GM19455 (cell line): Measurements from ENCODE around the gene PRDM5.

Experiments
- ATAC-seq: cut with Tn5 transposase; IDR thresholded peaks from one replicate; pipeline ENCODE4 v1.9.1; 2021; ENCODE audit not compliant: unreplicated experiment

Gene PRDM5

DNA sequence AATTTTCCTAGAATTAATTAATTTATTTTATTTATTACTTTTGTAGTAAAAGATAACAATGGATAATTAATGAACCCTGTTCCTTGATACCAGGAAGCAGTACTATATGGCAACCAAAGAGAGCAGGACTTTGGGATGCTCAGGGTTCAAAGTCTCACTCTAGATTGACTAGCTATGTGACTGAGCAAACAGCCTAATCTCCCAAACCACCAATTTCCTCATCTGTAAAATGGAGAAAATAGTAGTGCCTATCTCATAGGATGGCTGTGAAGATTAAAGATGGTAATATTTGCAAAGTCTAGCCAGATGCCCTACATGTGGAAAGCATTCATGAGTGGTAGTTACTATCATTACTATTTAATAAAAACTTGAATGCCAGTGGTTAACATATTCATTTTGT, 97.6 kb downstream of the PRDM5 start:
- no peak for ATAC-seq

DNA sequence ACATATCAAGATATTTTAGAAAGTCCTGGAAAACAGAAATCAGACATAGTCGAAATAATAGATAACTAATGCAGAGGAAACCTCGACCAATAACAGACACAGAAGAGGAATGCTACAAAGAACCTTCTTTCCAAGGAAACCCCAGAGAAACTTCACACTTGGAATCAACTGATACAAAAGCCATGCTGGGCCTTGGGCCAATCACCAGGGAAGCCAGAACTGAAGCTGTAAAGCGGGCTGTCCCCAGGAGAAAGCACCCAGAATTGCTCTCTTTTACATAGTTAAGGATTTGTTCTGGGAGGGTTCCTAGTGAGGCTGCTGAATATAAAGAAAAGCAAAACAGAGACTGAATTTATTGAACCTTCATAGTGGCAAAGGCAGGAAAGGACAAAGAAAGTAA, 100.5 kb downstream of the PRDM5 start:
- ATAC-seq: no peak

DNA sequence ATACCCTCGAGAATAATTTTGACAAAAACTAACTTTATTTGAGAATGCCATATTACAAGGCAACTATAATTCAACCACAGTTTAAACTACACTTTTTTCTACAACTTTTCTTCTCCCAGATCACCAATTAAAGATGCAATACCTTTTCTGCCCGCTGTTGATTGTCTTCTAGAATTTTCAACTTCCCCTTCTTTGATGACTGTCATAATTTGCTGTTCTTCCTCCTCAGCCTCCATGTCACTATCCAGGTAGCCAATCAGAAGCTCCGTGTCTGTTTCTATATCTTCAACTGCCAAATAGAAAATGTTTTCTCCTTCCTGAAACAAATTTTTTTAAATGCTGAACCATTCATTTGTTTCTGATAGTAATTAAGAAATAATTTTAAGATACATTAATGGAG, 101.5 kb downstream of the PRDM5 start:
- ATAC-seq: no peak

DNA sequence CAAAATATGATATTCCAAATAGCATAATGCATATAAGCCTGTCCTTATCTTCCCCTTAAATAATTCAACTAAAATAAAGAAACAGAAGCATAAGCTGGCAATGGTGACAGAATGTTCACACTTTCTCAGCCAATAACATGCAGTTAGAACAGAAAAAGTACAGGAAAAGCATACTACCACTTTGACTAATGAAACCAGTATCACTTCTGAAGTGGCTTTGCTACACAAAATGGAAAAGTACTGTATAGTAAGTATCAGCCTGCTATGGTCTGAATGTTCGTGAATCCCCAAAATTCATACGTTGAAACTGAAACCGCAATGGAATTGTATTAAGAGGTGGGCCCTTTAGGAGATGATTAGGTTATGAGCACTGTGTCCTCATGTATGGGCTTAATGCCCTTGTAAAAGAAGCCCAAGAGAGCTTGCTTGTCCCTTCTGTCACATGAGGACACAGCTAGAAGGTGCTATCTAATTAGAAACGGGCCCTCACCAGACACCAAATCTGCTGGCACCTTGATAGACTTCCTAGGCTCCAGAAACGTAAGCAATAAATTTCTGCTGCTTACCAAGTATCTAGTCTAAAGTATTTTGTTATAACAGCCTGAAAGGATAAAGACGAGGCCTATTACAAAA, 102.6 kb downstream of the PRDM5 start:
- ATAC-seq: no peak

DNA sequence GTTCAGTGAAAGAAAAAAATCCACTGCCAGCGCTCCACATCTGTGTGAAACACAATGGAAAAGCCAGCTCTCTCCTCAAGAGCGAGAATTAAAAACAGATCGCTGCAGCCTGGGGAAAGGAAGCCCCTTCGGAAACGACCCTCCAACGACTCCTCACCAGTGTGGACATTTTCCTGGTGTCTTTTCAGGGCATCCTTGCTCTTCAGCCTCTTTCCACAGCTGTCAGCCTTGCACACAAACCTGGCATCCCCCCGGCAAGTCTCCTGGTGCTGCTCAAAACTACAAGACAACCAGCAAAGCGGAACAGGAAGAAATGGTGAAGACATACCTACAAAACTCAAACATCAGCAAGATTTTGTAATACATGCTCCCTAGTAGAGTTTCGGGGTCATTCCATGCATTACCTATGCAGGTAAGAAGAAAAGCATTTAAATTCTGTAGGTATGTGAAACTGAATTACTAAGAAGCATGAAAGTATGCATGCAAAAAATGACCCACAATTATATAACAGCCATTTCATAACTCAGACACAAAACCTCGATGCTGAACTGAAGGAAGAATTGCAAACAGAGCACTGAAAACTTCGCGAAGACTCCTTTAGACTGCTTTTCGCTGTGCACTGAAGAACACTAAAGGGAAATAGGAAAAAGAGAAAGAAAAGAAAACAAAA, 106.1 kb downstream of the PRDM5 start:
- ATAC-seq: no peak

DNA sequence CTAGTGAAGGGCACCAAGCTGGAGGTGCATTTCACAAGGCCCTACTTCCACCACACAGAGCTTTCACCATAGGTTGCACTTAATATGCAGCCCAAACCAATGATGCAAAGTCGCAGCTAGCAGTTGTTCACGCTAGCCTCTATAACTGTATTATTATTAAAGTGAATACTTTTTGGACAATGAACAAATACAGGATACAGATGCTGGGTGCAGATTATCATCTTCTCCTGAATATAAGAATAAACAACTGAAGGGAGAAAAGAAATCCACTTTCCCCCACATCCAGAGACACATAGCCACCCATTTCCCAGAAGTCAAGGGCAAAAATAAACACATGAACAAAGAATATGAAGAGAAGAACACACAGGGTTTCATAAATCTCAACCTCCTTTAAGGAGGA, 107.2 kb downstream of the PRDM5 start:
- ATAC-seq: no peak

DNA sequence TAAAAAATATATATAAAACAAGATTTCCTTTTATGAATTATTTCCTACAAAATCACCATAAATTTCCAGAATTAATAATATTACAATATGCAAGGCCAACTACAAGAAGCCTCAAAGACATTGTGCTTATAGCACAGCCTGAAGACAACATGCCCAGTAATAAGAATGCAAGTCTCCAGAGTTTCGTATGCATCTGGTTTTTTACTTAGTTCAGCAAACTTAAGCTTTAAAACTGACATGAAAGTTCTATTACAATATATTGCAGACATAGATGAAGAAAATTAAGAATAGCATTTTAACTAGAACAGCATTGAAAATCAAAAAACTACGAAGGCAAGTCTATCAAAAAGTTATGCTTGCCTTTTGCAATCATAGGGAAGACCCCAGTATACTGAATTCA, 107.6 kb downstream of the PRDM5 start:
- no peak for ATAC-seq

DNA sequence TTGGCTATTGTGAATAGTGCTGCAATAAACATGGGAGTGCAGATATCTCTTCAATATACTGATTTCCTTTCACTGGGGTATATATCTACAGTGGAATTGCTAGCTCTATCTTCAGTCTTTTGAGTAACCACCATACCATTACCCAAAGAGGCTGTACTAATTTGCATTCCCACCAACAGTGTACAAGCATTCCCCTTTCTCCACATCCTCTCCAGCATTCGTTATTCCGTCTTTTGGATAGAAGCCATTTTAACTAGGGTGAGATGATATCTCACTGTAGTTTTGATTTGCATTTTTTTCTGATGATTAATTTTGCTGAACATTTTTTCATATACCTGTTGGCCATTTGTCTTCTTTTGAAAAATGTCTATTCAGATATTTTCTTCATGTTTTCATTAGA, 110.3 kb downstream of the PRDM5 start:
- no peak for ATAC-seq

DNA sequence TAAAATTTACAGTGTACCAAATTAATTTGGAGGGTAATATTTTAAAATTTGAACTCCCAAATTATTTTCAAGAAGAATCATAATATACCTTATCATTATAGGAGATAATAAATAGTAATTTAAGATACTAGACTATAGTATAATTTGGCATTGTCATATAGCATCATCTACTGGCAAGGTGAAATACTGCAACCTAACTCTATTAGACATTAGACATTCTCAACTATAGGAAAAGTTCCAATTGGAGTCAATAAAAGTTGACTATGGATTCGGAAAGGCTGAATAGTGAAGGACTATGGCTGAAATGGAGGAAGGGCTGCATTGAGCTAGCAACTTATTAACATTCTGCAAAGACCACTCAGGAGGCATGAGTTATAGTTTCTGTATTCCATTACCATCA, 113.0 kb downstream of the PRDM5 start:
- no peak for ATAC-seq

DNA sequence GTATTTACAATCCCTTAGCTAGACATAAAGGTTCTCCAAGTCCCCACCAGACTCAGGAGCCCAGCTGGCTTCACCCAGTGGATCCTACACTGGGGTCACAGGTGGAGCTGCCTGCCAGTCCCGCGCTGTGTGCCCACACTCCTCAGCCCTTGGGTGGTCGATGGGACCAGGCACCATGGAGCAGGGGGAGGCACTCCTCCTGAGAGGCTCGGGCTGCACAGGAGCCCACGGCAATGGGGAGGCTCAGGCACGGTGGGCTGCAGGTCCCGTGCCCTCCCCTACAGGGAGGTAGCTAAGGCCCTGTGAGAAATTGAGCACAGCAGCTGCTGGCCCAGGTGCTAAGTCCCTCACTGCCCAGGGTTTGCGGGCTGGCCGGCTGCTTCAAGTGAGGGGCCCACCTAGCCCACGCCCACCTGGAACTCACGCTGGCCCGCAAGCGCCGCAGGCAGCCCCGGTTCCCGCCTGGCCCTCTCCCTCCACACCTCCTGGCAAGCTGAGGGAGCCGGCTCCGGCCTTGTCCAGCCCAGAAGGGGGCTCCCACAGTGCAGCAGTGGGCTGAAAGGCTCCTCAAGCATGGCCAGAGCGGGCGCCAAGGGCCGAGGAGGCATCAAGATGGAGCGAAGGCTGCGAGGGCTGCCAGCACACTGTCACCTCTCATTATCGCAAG, 113.9 kb downstream of the PRDM5 start:
- no peak for ATAC-seq

DNA sequence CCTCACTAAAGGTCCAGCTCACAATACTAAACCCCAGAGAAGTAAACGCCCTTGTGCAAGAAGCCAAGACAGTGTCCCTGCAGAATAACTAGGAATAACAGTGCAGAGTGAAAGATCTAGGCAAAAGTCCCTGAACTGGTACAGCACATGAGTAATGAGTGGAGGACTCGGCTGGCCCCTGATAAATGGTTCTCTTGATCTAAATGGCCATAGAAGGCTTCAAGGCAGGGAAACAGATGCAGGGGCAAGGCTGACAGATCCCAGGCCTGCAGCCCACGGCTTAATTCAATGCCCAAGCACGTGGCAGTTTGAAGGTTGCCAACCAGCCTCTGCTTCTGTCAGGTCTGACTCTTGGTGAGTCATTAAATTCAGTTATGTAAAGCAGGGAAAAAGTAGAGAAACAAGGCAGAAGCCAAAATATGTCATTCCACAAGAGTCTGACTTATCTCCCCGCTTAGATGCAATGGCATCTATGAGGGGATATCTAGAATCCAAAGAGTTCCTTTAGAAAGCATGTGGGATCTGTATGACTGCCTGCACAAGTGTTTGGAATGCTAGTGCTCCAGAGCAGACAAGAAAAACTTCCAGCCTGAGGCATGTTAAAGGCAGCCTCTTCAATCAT, 121.3 kb downstream of the PRDM5 start:
- ATAC-seq: no peak

DNA sequence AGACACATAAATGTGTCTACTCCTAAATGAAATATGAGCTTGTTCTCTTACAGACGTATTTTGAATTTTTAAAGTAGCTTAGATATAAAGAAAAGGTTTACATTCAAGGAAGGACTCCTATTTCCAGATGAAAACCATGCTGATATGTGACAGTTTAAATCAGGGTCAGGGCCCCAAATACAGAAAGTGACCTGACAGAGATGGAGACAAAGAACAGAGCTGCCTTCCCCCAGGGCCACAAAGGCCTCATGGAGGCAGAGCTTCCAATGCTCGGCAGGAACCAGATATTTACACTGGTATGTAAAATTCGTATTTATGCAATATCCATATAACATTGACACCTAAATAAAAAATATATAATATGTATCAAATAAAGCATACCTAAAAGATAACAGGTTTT, 124.0 kb downstream of the PRDM5 start:
- no peak for ATAC-seq

DNA sequence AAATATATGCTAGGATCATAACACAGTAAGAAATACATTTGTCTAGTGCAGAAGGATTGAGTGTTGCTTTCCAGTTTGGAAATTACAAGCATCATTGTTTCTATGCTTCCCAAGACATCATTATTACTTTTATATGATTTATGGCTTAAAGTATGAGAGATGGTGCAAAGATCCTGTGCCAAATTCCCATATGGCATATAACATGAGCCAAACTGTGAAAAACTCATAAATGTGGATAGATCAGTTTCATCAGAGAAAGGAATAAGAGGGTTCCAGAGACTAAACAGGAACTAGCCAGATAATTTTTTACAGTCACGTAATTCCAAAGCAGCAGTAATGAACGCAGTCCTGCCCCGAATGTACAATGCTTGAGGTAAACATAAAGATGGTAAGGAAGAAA, 126.3 kb downstream of the PRDM5 start:
- ATAC-seq: no peak

DNA sequence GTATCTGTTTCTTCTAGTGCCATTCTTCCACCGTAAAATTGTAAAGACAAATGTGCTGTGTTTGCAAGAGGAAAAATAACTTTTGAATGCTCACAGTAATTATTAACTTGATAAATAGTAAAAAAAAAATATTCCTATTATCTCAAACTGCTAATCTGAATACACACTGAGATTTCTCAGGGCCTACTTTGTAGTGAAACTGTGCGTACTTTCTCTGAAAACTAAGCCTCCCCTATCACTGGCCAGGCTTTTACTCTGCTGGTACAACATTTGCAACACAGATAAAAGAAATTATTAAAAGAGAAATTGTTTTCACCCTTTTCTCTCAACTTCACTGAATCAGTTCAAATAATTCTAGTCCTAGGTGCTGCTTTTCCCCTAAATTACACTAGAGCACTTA, 137.3 kb downstream of the PRDM5 start:
- ATAC-seq: no peak

DNA sequence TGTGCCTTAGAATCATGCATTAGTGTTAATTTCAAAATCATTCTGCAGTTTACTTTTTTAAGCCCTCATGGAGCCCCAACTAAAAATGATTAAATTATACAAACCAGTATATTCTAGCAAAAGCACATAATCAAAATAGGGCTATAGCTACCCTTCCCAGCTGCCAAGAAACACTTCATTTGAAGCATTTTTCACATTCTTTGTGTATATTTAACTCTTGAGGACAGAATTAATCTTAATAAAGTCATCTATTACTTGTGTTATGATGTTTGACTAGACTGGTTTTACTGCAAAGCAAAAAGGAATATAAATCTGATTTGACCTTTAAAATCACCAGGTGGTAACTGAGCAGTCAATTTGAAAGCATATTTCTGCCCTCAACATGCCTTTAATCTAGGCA, 145.1 kb downstream of the PRDM5 start:
- ATAC-seq: no peak

DNA sequence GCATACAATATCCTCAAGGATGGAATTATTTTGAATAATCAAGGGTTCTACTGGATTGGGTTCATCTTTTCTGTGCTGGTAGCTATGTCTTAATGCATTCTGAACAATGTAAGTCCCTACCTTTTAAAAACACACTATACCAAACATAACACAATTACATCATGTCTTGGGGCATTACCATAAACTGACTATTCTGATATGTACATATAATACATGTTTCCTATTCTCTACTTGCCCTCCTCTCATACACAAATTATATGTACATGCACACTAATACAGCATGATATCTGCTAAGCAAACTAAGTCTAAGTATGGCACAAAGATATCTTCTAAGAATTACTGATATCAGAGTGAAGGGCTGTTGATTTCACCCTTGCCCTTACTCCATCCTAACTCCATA, 147.1 kb downstream of the PRDM5 start:
- no peak for ATAC-seq

DNA sequence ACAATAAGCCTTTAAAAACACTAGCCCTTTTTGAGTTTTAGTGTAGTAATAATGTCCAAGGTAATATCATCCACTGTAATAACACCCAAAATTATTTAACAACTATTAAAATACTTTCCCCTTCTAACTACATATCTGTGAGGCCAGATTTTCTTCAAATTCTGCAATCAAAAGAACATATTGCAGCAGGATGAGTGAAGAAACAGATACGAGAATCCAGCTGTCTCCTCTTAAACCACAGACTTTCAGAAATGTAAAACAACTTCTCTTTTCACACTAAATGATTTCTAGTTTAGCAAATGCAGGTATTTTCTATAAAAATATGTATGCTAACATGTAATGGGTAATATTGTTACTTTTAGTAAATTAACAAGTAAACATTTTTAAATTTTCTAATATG, 148.9 kb downstream of the PRDM5 start:
- ATAC-seq: peak; percentile 55

DNA sequence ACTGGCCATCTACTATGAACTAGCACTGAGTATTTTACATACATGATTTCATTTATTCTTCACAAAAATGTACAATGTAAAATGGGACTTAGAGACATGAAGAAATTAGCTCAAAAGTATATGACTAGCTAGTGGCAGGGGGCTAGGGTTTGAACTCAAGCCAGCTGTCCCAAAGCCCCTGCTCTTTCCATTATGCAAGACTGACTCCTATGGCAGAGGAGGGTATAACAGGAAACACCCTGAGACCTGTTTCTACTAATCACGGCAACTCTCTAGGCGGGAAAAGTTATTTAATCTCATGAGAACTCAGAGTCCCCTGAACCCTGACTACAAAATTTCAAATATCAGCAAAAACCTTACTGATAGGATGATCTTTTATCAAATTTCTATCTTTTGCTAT, 150.6 kb downstream of the PRDM5 start:
- no peak for ATAC-seq

DNA sequence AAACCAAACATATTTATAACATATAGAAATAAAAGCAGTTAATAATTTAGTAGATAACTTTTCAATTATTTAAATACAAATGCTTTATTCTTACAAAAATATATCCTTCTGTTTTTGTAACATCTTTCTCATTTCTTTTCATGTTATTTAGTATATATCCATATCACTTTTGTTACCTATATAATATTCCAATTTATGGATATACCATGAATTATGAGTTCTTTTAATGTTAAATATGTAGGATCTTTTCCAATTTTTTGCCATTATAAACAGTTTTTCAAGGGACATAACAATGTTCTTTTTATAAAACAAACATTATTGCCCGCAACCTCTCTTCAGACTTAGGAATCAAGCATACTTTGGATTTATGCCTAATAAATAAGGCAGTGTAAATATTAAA, 151.6 kb downstream of the PRDM5 start:
- ATAC-seq: no peak

DNA sequence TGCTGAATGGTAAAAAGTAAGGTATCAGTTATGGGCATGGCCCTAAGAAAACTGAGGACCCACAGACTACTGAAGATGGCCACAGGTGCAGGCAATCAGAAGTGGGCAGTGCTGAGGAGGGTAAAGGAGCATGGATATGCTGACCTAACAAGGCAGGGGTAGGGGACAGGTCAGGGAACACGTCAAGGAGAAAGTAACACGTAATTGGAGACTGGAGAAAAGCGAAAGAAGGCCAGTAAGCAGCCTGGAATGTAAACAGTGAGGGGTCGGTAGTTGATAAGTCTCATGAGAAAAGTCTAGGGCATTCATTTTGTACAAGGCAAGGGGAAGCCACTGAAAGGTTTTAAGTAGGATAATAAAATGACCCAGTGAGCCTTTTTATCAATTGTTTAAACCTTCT, 153.3 kb downstream of the PRDM5 start:
- ATAC-seq: no peak

DNA sequence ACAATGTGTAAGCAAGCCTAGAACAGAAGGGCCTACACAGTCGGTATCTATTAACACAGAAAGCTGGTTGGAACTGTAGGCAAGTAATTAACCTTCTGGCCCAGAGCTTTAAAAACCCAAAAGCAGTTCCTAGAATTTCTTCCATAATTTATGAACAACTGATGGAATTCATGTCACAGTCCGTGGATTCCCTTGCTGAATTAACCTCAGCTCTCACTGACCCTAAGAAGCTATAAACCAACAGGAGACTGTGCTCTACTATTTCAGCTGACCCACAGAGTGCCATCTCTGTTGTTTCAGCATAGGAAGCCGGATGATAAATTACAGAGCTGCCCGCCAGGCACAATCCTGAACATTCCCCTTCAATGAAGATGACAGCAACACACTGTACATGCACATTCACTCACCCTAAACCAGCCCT, 157.3 kb downstream of the PRDM5 start:
- no peak for ATAC-seq

DNA sequence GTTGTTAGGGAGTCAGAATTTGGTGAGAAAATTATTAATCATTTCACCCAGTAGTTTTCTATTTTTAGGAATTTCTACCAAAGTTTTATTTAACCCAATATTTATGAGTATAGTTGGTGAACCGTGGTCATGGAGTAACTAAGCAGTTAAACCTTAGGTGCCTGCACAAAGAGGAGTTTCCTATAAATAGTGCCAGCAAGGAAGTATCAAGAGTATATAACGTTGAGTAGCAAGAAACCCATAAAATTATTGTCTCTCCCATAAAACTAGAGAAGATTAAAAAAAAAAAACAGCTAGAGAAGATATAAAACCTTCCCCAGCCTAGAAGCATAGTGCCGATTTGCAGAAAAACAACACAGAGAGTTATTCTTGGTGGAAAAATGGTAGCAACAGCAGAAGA, 158.9 kb downstream of the PRDM5 start:
- no peak for ATAC-seq
